GM18870 (cell line): ENCODE data around the gene CALB2.
"Not testable (repeated sequence)": the region's sequence is repeated elsewhere in the genome, so short reads cannot be mapped to it uniquely, and the experiment has no call there.

Experiments used
- ATAC-seq: cut with Tn5 transposase; IDR thresholded peaks from one replicate; pipeline ENCODE4 v1.9.1; 2021; ENCODE audit warnings: moderate library complexity; ENCODE audit not compliant: unreplicated experiment

The CALB2 gene, protein sequence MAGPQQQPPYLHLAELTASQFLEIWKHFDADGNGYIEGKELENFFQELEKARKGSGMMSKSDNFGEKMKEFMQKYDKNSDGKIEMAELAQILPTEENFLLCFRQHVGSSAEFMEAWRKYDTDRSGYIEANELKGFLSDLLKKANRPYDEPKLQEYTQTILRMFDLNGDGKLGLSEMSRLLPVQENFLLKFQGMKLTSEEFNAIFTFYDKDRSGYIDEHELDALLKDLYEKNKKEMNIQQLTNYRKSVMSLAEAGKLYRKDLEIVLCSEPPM

DNA sequence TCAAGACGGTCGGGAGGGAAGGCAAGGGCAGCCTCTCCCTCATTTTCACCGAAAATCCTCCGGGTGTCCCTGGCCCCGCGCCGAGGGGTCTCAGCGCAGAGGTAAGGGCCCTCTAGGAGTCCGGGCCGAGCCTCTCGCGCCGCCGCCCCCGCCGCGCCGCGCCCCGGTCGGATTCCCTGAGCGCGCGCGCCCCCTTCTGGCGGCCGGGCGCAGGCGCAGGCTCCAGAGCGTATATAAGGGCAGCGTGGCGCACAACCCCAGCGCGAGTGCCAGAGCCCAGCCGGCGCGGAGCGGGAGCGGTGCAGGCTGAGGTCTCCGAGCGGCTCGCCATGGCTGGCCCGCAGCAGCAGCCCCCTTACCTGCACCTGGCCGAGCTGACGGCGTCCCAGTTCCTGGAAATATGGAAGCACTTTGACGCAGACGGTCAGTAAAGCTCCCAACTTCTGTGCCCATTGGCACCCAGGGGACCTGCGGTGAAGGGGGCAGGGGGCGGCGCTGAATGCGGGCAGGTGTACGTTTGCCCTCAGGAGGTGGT, at the start of gene CALB2:
Gene CALB2 (plus strand): TSS at position 260 of the 535 bp plus-strand sequence. CDS start 70 bp downstream, at position 330.
- no peak for ATAC-seq

- no peak for ATAC-seq
These were observed 46.9 kb upstream of the CALB2 start for GRCh38 chr16:71311553-71312158.

- ATAC-seq, result not testable (repeated sequence)
These were observed 44.9 kb upstream of the CALB2 start for GRCh38 chr16:71313591-71313990.

DNA sequence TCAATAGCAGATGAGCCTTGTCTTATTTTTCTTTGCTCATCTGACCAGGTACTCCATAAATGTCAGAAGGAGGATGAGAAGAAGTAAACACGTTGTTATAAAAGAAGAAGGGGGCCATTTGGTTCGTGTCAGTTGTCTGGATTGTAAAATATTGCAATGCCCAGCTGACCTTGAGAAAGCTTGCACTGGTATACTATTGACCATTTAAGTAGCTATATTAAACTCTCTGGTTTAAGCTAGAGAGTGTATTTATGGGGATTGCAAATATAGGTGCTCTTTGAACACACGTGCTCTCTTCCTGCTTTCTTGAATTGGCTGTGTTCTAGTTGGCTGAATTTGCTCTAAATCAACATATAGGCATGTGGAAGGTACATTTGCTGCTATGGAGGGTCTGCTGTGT, 43.3 kb upstream of the CALB2 start:
- no peak for ATAC-seq

- no peak for ATAC-seq
These were observed 38.5 kb upstream of the CALB2 start for GRCh38 chr16:71319999-71320398.

DNA sequence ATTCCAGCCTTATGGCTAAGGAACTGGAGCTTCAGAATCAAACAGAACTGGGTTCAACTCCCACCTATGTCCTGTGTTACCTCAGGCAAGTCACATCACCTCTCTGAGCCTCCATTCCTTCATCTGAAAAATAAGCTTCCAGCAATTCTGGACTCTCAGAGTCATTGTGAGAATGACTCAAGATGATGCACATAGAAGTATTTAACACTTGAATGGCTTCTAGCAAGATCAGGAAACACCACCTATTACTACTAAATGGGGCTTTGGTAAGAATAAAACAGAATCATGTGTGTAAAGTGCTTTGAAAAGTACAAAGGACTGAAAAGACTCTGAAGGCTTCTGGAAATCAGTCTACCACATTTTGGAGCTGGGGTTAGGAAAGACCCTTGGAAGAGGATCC, 30.8 kb upstream of the CALB2 start:
- no peak for ATAC-seq

DNA sequence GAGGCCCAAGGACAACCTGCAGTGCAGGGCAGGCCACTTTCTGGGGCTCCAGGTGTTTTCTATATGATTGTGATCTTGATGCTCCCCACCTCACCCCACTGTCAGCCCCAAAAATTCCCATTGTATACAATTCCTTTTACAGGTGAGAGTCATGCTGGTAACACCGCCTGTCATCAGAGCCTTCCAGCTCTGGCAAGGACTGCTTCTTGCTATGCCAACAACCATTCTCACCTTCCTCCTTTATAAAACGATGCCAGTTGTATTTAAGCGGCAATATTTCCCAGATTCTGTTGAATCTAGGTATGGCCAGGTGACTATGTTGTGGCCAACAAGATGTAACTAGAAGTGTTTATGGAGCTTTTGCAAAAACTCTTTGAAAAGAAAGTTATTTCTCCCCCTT, 30.4 kb upstream of the CALB2 start:
- ATAC-seq, result no peak

DNA sequence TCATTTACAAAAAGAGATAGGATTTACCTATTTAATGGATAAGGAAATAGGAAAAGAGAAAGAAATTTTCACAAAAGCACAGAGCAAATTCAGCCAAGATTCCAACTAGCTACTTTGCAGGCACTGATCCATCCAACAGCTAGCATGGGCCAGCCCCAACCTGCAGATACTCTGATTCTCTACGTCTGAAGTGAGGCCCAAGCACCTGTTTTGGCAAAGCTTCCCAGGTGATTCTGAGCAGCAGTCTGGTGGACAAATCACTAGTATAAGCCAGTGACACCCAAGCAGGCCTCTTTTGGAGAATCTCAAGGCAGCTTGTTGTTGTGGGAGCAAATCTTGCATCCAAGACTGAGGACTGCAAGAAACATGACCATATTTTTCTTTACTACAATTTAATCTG, 20.9 kb upstream of the CALB2 start:
- ATAC-seq, result no peak

GRCh38 chr16:71338193-71338592, 20.3 kb upstream of the CALB2 start:
- no peak for ATAC-seq

DNA sequence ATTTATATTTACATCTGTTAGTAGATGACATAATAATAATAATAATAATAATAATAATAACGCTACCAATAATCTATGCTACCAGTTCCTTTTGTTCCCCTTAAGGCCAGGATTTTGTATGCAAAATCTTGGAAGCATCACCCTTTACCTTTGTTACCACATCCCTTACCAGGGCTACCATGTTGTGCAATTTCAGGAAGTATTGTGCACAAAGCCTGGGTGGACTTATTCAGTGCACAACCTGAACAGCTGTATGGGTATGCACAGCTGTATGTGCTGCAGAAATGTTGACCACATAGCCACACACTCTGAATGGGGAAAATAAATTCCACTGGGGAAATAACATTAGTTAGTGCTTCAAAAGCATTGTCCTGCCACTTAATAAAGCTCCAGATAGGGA, 19.9 kb upstream of the CALB2 start:
- no peak for ATAC-seq

DNA sequence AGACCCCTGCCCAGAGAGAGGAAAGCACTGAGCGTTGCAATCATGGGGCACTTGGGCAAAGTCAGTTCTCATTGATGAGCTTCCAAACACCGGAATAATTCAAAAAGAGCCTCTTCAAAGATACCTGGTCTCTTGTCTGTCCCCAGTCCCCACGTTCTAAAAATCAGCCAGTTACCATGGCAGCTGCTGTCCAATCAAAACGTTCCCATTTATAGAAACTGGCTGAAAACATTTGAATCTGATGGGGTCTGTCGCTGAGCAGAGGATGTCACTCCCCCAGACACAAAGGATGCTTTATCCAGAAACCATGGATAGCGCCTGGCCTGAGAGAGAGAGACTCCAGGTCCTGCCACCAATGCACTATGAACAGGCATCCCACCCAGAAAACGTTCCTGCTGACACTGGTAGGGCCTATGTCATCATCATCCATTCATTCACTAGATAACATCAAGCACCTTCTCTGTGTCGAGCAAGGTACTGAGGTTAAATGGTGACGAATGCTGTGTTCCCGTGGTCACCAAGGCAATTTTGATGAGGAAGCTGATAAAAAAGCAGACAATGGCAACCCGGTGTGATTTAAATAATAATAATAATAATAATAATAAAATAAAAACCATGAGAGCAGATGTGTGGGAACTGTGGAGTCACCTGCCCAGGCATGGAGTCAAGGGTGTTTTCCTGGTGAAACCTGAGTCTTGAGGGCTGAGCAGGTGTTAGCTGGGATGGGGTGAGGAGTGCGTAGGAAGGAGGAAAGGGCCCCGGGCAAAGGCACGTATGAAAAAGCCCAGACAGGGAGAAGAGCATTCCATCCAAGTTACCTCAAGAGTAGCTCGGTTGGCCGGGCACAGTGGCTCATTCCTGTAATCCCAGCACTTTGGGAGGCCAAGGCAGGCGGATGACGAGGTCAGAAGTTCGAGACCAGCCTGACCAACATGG, 19.0 kb upstream of the CALB2 start:
- no peak for ATAC-seq

GRCh38 chr16:71340406-71340805, 18.1 kb upstream of the CALB2 start:
- no peak for ATAC-seq

GRCh38 chr16:71341881-71342280, 16.6 kb upstream of the CALB2 start:
- no peak for ATAC-seq

- no peak for ATAC-seq
These were observed 15.4 kb upstream of the CALB2 start for GRCh38 chr16:71343078-71343477.

- no peak for ATAC-seq
These were observed 14.1 kb upstream of the CALB2 start for GRCh38 chr16:71344315-71344905.

- ATAC-seq, result no peak
These were observed 13.5 kb upstream of the CALB2 start for GRCh38 chr16:71345031-71345430.

GRCh38 chr16:71347146-71347545, 11.4 kb upstream of the CALB2 start:
- ATAC-seq, result no peak

DNA sequence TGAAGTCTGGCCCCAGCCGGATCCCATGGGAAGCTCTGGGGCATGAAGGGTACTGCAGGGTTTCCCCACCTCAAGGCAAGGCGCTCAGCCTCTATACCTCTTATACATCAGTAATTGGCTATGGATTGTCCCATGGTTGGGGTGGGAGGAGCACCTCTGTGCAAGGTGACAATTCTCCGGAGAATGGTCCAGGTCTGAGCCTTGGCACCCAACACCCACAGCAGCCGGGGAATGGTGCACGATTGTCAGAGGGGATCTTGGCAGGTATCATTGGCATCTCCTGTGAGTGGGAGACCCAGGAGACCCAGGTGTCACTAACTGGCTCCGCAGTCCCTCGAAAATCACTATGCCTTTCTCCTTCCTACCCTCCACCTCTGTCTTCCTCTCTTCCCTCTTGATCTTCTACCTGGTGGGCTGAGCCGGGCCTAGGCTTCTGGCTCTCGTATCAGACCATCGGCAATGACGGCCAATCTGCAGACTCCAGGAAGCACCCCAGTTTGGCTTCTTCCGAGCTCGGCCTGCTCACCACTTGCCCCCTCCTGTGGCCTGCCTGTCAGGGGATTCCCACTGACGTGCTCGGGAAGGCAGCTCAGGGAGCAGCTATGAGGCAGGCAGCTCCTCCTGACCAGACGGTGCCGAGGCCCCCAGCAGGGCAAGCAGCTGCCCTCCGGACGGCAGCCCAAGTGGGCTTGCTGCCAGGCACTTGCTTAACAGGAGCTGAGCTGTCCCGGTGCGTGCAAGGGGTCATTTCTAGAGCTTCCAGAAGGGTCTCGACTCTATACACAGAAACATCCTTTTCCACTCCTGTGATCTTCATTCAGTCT, 10.0 kb upstream of the CALB2 start:
- ATAC-seq, result no peak

GRCh38 chr16:71350821-71351557, 7.5 kb upstream of the CALB2 start:
- ATAC-seq, result no peak

GRCh38 chr16:71351558-71351901, 7.0 kb upstream of the CALB2 start:
- ATAC-seq, result no peak
